ENCODE measurements around the gene MRPL44. TPM values are rescaled to one million over a fixed set of nuclear protein-coding genes. Genes with fewer than 3 reads are reported as not detected.

Gene MRPL44
- total and polyA plus RNA-seq, 2 of the 8 experiments (the other 6 are each of a cell fraction or from before 2014, with no cell fraction given) = 32.0 to 53.2 TPM

DNA sequence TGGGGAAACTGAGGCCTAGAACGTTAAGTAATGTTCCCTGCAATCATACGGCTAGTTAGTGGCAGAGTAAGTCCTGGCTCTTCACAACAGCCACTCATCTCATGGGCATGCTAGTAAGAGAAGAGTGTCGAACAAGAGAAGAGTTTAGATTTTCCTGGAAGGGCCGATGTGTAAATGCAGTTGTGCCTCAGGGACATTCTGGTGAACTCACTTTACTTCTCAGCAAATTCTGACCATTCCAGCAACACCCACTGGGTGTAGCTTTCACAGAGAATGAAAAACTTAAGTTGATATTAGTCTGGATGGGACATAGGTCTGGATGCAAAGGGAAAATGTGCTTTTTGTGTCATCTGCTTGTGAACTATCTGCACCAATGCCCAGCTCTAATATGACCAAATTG is 23.5 kb downstream of the MRPL44 start (continued):
- no peak for TF ChIP-seq ATF2 (IDR thresholded peaks at IDR 0.05; ENCODE audit: low read length)
- TF ChIP-seq YY1 (IDR thresholded peaks at IDR 0.05; ENCODE audit: low read depth, low read length) = no peak
- TF ChIP-seq SRF (IDR thresholded peaks at IDR 0.05; ENCODE audit: low read depth, low read length) = no peak
- TF ChIP-seq SIN3A (conservative IDR thresholded peaks at IDR 0.05 in 1 of 2, IDR thresholded peaks at IDR 0.05 in 1 of 2; ENCODE audit: low read depth in 1 of 2, low read length in 2 of 2) = no peak

All from H1 (cell line).